HepG2 (cell line): Measurements from ENCODE around the gene SETD1B. TPM values are rescaled to one million over a fixed set of nuclear protein-coding genes. Genes with fewer than 3 reads are reported as not detected.

Experiments used
- DMAP1 ChIP-seq: IDR thresholded peaks from 2 replicates; pipeline ENCODE4 v1.6.1; 2016
- ESRRA ChIP-seq: sonication (generic); formaldehyde crosslinking; IDR thresholded peaks from 2 replicates; pipeline ENCODE4 v1.5.1; 2020; ENCODE audit warnings: mild to moderate bottlenecking, low read depth, missing genetic modification reagents
- ETV5 ChIP-seq: IDR thresholded peaks from 2 replicates; pipeline ENCODE4 v1.6.1; 2018; ENCODE audit warnings: missing biosample characterization, missing genetic modification reagents, inconsistent platforms, borderline replicate concordance
- FOSL1 ChIP-seq: sonication (generic); formaldehyde crosslinking; IDR thresholded peaks from 2 replicates; pipeline ENCODE4 v1.9.0; 2021; ENCODE audit warnings: missing genetic modification reagents, borderline replicate concordance
- GTF3A ChIP-seq: sonication (generic); formaldehyde crosslinking; conservative IDR thresholded peaks from 2 replicates; pipeline ENCODE4 v1.4.0; 2020; ENCODE audit warnings: mild to moderate bottlenecking, missing genetic modification reagents
- JUNB ChIP-seq: sonication (generic); formaldehyde crosslinking; IDR thresholded peaks from 2 replicates; pipeline ENCODE4 v1.8.0; 2022; ENCODE audit warnings: missing genetic modification reagents, mild to moderate bottlenecking, borderline replicate concordance
- MYC ChIP-seq: sonication (generic); formaldehyde crosslinking; IDR thresholded peaks from 2 replicates; pipeline ENCODE4 v1.9.0; 2021; ENCODE audit warnings: missing genetic modification reagents, borderline replicate concordance
- PITX1 ChIP-seq: sonication (generic); formaldehyde crosslinking; IDR thresholded peaks from 2 replicates; pipeline ENCODE4 v1.5.1; 2020; ENCODE audit warnings: mild to moderate bottlenecking, missing genetic modification reagents
- POLR2A ChIP-seq, 2 experiments: IDR thresholded peaks; 2 replicates each; pipeline ENCODE4 v1.6.1; 2011; ENCODE audit warnings: low read depth in 2 of 2, low read length in 2 of 2, mild to moderate bottlenecking in 1 of 2, moderate library complexity in 1 of 2; ENCODE audit not compliant: insufficient read depth in 1 of 2
- RFX5 ChIP-seq: IDR thresholded peaks from 2 replicates; pipeline ENCODE4 v1.6.1; 2011; ENCODE audit warnings: low read depth, low read length, improper control_type of control experiment
- SOX6 ChIP-seq, 2 experiments: fragments of 450-650 bp in 1 of 2; sonication (generic) in 1 of 2; formaldehyde crosslinking in 1 of 2; IDR thresholded peaks; 2 replicates each; pipeline versions ENCODE4 v1.4.0 to v1.6.1; 2017 to 2020; ENCODE audit warnings: antibody characterized with exemption in 1 of 2, mild to moderate bottlenecking in 1 of 2, missing genetic modification reagents in 1 of 2
- TAF1 ChIP-seq: sonication (generic); formaldehyde crosslinking; IDR thresholded peaks from 2 replicates; pipeline ENCODE4 v1.4.0; 2020; ENCODE audit warnings: missing genetic modification reagents
- TARDBP ChIP-seq: sonication (generic); formaldehyde crosslinking; IDR thresholded peaks from 2 replicates; pipeline ENCODE4 v1.8.0; 2022; ENCODE audit warnings: mild to moderate bottlenecking, missing genetic modification reagents
- WIZ ChIP-seq: sonication (generic); formaldehyde crosslinking; IDR thresholded peaks from 2 replicates; pipeline ENCODE4 v1.5.1; 2020; ENCODE audit warnings: mild to moderate bottlenecking, missing genetic modification reagents
- ZKSCAN1 ChIP-seq: fragments of 150-350 bp; IDR thresholded peaks from 2 replicates; pipeline ENCODE4 v1.6.1; 2014; ENCODE audit warnings: low read length
- ZKSCAN8 ChIP-seq: IDR thresholded peaks from 2 replicates; pipeline ENCODE4 v1.6.1; 2016; ENCODE audit warnings: borderline replicate concordance, missing genetic modification reagents, missing compliant biosample characterization
- ZNF441 ChIP-seq: sonication (generic); formaldehyde crosslinking; IDR thresholded peaks from 2 replicates; pipeline ENCODE4 v1.7.0; 2021; ENCODE audit warnings: missing genetic modification reagents, borderline replicate concordance
- ZNF883 ChIP-seq: sonication (generic); formaldehyde crosslinking; IDR thresholded peaks from 2 replicates; pipeline ENCODE4 v1.5.1; 2020; ENCODE audit warnings: mild to moderate bottlenecking, missing genetic modification reagents; ENCODE audit errors: not compliant biosample characterization
- ZNF891 ChIP-seq: sonication (generic); formaldehyde crosslinking; IDR thresholded peaks from 2 replicates; pipeline ENCODE4 v1.5.0; 2020; ENCODE audit warnings: mild to moderate bottlenecking, missing genetic modification reagents
- polyA plus RNA-seq, 8 experiments: library from polyadenylated mRNA; depleted of rRNA in 3 of 8; stranded (reverse) in 7 of 8; unstranded in 1 of 8; fragments of >200 nt; fragmentation: Illumina TruSeq in 4 of 8; extraction: Trizol in 4 of 8; gene quantifications; 2 replicates each; pipeline versions ENCODE4 v1.2.1 to v1.2.3, GENCODE V29; 2011 to 2016; ENCODE audit warnings: low read depth in 4 of 8, missing spikeins in 1 of 8, mixed read lengths in 1 of 8; ENCODE audit not compliant: insufficient read depth in 1 of 8
- total RNA-seq, 5 experiments: library from RNA; depleted of rRNA; stranded (reverse); fragments of >200 nt; fragmentation: Illumina TruSeq; extraction: Trizol; gene quantifications; 2 replicates each; pipeline ENCODE4 v1.2.3, GENCODE V29; 2016; ENCODE audit warnings: low read depth in 1 of 5
- TF ChIP-seq, protein P1 (sequence below): IDR thresholded peaks from 2 replicates; pipeline ENCODE4 v1.6.1; 2016; ENCODE audit warnings: mild to moderate bottlenecking, missing biosample characterization, missing genetic modification reagents
- TF ChIP-seq, protein P2 (sequence below): sonication (generic); formaldehyde crosslinking; conservative IDR thresholded peaks from 2 replicates; pipeline ENCODE4 v1.4.0; 2020; ENCODE audit warnings: mild to moderate bottlenecking, missing genetic modification reagents, moderate library complexity
- TF ChIP-seq, protein P3 (sequence below): sonication (generic); formaldehyde crosslinking; IDR thresholded peaks from 2 replicates; pipeline ENCODE4 v1.5.1; 2020; ENCODE audit warnings: missing genetic modification reagents, mild to moderate bottlenecking, borderline replicate concordance
- TF ChIP-seq, protein P4 (sequence below): sonication (generic); formaldehyde crosslinking; IDR thresholded peaks from 2 replicates; pipeline ENCODE4 v1.8.0; 2023; ENCODE audit warnings: mild to moderate bottlenecking, missing genetic modification reagents

The SETD1B gene
- total and polyA plus RNA-seq, 2 of the 13 experiments (the other 11 are each of a cell fraction or from before 2014, with no cell fraction given): 1.1 to 1.4 TPM

DNA sequence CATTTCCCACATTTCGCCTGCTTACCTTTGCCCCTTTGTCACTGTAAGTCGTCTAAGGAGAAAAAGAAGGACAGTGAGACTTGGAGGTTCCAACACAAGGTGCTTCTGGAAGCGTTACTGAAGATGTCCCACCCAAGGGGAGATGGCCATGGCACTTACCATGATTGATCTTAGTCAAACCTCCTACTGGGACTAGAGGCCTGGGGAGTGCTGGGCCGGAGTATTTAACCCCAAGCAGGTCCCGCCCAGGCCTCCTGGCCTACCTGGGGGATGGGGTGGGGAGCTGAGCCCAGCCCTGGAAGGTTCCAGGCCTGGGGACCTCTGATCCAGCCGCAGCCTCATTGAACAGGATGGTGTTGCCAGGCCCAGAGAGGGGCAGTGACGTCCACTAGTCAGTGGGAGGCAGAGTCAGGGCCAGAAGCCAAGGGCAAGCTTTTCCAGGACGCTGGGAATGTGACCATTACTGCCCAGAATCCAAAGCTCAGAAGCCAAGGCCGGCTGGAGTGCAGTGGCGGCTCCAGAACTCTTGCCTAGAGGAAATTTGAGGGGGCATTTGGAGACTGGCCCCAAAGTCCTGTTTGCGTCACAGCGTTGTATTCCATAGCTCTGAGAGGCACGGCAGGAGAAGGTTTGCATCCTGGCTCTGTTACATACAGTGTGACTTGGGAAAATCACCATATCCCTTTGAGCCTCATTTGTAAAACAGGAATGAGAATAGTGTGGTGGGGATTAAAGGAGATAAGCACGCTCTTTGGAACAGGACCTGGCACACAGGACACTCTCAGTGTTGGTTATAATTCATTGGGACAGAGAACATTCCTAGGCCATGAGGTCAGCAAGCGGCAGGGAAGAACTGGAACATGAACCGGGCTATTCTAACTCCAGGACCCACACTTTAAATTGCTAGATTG is 55.1 kb downstream of the SETD1B start, which contains the start of gene HPD (continued):
- TF ChIP-seq, protein P1, sequence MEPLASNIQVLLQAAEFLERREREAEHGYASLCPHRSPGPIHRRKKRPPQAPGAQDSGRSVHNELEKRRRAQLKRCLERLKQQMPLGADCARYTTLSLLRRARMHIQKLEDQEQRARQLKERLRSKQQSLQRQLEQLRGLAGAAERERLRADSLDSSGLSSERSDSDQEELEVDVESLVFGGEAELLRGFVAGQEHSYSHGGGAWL (CRISPR knock-in tag): 0 out of 2 replicates have a peak, but pooled peaks have one; percentile 23
- TF ChIP-seq FOSL1 (CRISPR knock-in tag) (peak; percentile 77), ZNF441 (CRISPR knock-in tag) (peak; percentile 67; the same call in 1 of the 2 replicates), POLR2A (IDR thresholded peaks at IDR 0.05; ENCODE audit: insufficient read depth in 1 of 2, low read depth in 2 of 2, low read length in 2 of 2) (peak; percentile 73 to 83), ZNF883 (peak; percentile 55), ETV5 (CRISPR knock-in tag) (no peak; the same call in 1 of the 2 replicates), ZKSCAN1 (peak; percentile 1; the same call in 1 of the 2 replicates), WIZ (CRISPR knock-in tag) (no peak), TAF1 (CRISPR knock-in tag) (no peak; the same call in 1 of the 2 replicates), TARDBP (CRISPR knock-in tag) (no peak; the same call in 1 of the 2 replicates), RFX5 (0 out of 2 replicates have a peak, but pooled peaks have one; percentile 45), GTF3A (CRISPR knock-in tag) (no peak), JUNB (CRISPR knock-in tag) (peak; percentile 84), MYC (peak; percentile 9; the same call in 1 of the 2 replicates), PITX1 (peak; percentile 67), DMAP1 (peak; percentile 49; the same call in 1 of the 2 replicates), ESRRA (CRISPR knock-in tag) (peak; percentile 97), ZNF891 (CRISPR knock-in tag) (peak; percentile 58; the same call in 1 of the 2 replicates), ZKSCAN8 (CRISPR knock-in tag) (0 out of 2 replicates have a peak, but pooled peaks have one; percentile 38), SOX6 (IDR thresholded peaks at IDR 0.05) (no peak), SOX6 (CRISPR knock-in tag; IDR thresholded peaks at IDR 0.05) (peak; percentile 78)
- TF ChIP-seq, protein P2, sequence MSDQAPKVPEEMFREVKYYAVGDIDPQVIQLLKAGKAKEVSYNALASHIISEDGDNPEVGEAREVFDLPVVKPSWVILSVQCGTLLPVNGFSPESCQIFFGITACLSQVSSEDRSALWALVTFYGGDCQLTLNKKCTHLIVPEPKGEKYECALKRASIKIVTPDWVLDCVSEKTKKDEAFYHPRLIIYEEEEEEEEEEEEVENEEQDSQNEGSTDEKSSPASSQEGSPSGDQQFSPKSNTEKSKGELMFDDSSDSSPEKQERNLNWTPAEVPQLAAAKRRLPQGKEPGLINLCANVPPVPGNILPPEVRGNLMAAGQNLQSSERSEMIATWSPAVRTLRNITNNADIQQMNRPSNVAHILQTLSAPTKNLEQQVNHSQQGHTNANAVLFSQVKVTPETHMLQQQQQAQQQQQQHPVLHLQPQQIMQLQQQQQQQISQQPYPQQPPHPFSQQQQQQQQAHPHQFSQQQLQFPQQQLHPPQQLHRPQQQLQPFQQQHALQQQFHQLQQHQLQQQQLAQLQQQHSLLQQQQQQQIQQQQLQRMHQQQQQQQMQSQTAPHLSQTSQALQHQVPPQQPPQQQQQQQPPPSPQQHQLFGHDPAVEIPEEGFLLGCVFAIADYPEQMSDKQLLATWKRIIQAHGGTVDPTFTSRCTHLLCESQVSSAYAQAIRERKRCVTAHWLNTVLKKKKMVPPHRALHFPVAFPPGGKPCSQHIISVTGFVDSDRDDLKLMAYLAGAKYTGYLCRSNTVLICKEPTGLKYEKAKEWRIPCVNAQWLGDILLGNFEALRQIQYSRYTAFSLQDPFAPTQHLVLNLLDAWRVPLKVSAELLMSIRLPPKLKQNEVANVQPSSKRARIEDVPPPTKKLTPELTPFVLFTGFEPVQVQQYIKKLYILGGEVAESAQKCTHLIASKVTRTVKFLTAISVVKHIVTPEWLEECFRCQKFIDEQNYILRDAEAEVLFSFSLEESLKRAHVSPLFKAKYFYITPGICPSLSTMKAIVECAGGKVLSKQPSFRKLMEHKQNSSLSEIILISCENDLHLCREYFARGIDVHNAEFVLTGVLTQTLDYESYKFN (CRISPR knock-in tag): peak; percentile 83
- TF ChIP-seq, protein P3, sequence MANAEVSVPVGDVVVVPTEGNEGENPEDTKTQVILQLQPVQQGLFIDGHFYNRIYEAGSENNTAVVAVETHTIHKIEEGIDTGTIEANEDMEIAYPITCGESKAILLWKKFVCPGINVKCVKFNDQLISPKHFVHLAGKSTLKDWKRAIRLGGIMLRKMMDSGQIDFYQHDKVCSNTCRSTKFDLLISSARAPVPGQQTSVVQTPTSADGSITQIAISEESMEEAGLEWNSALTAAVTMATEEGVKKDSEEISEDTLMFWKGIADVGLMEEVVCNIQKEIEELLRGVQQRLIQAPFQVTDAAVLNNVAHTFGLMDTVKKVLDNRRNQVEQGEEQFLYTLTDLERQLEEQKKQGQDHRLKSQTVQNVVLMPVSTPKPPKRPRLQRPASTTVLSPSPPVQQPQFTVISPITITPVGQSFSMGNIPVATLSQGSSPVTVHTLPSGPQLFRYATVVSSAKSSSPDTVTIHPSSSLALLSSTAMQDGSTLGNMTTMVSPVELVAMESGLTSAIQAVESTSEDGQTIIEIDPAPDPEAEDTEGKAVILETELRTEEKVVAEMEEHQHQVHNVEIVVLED: peak; percentile 52; the same call in 1 of the 2 replicates
- TF ChIP-seq, protein P4, sequence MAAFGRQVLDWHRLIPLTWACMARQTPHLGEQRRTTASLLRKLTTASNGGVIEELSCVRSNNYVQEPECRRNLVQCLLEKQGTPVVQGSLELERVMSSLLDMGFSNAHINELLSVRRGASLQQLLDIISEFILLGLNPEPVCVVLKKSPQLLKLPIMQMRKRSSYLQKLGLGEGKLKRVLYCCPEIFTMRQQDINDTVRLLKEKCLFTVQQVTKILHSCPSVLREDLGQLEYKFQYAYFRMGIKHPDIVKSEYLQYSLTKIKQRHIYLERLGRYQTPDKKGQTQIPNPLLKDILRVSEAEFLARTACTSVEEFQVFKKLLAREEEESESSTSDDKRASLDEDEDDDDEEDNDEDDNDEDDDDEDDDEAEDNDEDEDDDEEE (CRISPR knock-in tag): peak; percentile 88
